ENCODE measurements around the gene MEIG1.

The MEIG1 gene

DNA sequence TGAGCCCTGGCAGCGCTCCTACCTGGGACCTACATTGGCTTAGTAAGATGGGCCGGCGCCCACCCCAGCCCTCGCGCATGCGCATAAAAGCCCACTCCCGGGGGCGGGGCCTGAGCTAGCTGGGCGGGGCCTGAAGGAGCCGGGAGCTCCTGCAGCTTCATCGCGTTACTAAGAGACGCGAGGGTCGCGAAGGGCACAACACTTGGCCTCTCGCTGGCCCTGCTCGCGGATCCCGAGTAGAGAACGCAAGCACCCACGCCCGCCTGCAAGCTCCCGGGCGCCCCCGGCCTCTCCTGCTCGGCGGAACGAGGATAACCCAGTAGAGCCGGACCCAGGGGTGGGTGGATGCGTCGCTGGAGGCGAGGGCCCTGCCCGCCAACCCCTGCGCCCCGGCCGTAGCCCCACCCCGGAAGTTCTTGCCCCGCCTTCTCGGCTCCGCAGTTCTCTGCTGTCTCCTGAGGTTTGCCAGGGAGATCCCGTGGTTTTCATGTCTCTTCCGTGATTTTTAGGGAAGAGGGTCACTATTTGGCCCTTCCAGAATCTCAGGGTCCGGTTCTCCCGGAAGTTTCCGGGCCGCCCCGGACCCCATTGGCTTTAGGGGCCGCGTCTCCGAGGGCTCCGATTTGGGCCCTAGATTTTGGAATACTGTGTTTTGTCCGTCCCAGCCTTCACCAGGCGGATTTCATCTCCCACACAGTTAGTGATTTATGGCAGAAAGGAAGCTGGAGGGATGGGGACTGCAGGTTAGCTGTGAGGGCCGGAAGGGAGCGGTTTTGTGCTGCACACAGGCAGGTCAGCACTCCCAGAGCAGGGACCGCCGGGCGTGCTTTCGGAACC is at the start of gene MEIG1:
Gene MEIG1, plus strand, starts transcription at position 168 of the 837 bp plus-strand sequence. CDS start 7,081 bp downstream, outside the sequence.
- peak within 1 kb of the TSS; percentile 82 for H3K4me3 ChIP-seq (ENCODE audit: low read depth, low read length)
- TF ChIP-seq CTCF (IDR thresholded peaks at IDR 0.05; ENCODE audit: low read depth, low read length), result no peak

GRCh38 chr10:14910953-14911352 is 48.2 kb upstream of the MEIG1 start:
- TF ChIP-seq CTCF (IDR thresholded peaks at IDR 0.05; ENCODE audit: low read depth, low read length), result no peak
- no peak overlapping the region for H3K4me3 ChIP-seq (ENCODE audit: low read depth, low read length)

DNA sequence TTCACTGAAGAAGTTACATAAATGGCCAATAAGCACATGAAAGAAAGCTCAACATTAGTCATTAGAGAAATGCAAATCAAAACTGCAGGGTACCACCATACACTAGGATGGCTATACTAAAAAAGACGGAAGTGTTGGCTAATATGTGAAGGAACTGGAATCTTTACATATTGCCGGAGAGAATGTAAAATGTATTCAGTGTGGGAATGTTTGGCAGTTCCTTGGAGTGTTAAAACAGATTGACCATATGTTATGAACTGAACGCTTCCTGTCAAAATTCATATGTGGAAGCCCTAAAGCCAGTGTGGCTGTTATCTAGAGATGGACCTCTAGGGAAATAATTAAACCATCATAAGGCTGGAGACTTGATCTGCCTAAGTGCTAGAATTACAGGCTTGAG is 47.4 kb upstream of the MEIG1 start:
- TF ChIP-seq CTCF (IDR thresholded peaks at IDR 0.05; ENCODE audit: low read depth, low read length), result no peak
- H3K4me3 ChIP-seq (ENCODE audit: low read depth, low read length), result no peak overlapping the region

GRCh38 chr10:14916600-14916999 is 42.6 kb upstream of the MEIG1 start:
- TF ChIP-seq CTCF (IDR thresholded peaks at IDR 0.05; ENCODE audit: low read depth, low read length), result no peak

GRCh38 chr10:14917827-14918226 is 41.4 kb upstream of the MEIG1 start:
- TF ChIP-seq CTCF (IDR thresholded peaks at IDR 0.05; ENCODE audit: low read depth, low read length), result no peak
- H3K4me3 ChIP-seq (ENCODE audit: low read depth, low read length), result no peak overlapping the region

More at GRCh38 chr10:14916600-14916999, 42.6 kb upstream of the MEIG1 start:
- no peak overlapping the region for H3K4me3 ChIP-seq (ENCODE audit: low read depth, low read length)

- TF ChIP-seq CTCF (IDR thresholded peaks at IDR 0.05; ENCODE audit: low read depth, low read length), result no peak
- no peak overlapping the region for H3K4me3 ChIP-seq (ENCODE audit: low read depth, low read length)
These were observed 40.2 kb upstream of the MEIG1 start for GRCh38 chr10:14918964-14919363.

DNA sequence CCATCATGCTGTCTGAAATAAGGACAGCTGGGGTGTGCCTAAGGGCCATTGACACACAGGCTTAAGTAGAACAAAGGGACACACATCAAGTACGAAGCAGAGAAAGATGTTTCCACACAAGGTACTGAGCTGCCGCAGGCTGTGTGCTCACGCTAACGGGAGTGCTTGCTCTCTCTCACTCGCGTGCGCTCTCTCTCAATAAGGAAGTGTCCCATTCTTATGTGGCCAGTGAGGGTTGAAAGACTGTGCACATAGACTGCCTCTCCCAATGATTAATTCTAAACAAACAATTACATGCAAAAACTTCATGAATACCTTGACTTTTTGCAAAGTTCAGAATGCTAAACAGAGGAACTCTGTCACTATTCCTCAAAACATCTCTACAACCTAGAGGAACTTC is 35.2 kb upstream of the MEIG1 start:
- no peak overlapping the region for H3K4me3 ChIP-seq (ENCODE audit: low read depth, low read length)
- TF ChIP-seq CTCF (IDR thresholded peaks at IDR 0.05; ENCODE audit: low read depth, low read length), result no peak
